ENCODE results near the gene BRD1. TPM values are rescaled to one million over a fixed set of nuclear protein-coding genes. Genes with fewer than 3 reads are reported as not detected.

BRD1 gene
- total and polyA plus RNA-seq, 9 of the 15 experiments (the other 6 are each of a cell fraction or from before 2014, with no cell fraction given), result 0.42 to 17.6 (median 5.5) TPM

- TF ChIP-seq HES1 (IDR thresholded peaks at IDR 0.05; ENCODE audit: low read depth) (no peak), TBP (optimal IDR thresholded peaks at IDR 0.05; ENCODE audit: low read depth, low read length) (no peak), FOS (IDR thresholded peaks at IDR 0.05; ENCODE audit: extremely low read depth, insufficient read length) (no peak), CBFB (CRISPR knock-in tag; IDR thresholded peaks at IDR 0.05) (no peak), SUPT5H (IDR thresholded peaks at IDR 0.05) (no peak), ATF4 (CRISPR knock-in tag; IDR thresholded peaks at IDR 0.05) (no peak), SP2 (IDR thresholded peaks at IDR 0.05; ENCODE audit: extremely low read depth, low read depth, low read length, poor library complexity, severe bottlenecking) (no peak), THRA (IDR thresholded peaks at IDR 0.05) (no peak), RREB1 (CRISPR knock-in tag; IDR thresholded peaks at IDR 0.05) (no peak), ZNF12 (CRISPR knock-in tag; IDR thresholded peaks at IDR 0.05) (no peak), TCF15 (CRISPR knock-in tag; IDR thresholded peaks at IDR 0.05) (no peak), RNF219 (CRISPR knock-in tag; IDR thresholded peaks at IDR 0.05) (no peak)
Observed at GRCh38 chr22:49807129-49807528, 20.5 kb downstream of the BRD1 start (continued).

All from K562 (cell line).